ENCODE measurements around the gene TNFAIP8L1.

TNFAIP8L1 gene

GRCh38 chr19:4699826-4700692 lies 60.7 kb downstream of the TNFAIP8L1 start:
- H3K27ac ChIP-seq, result no peak overlapping the region
- in situ Hi-C loops (cut with HindIII; ENCODE audit: low pct_ligation_motif_present, low sequenced_read_pairs), result no loop called here
- TF ChIP-seq, protein P1, sequence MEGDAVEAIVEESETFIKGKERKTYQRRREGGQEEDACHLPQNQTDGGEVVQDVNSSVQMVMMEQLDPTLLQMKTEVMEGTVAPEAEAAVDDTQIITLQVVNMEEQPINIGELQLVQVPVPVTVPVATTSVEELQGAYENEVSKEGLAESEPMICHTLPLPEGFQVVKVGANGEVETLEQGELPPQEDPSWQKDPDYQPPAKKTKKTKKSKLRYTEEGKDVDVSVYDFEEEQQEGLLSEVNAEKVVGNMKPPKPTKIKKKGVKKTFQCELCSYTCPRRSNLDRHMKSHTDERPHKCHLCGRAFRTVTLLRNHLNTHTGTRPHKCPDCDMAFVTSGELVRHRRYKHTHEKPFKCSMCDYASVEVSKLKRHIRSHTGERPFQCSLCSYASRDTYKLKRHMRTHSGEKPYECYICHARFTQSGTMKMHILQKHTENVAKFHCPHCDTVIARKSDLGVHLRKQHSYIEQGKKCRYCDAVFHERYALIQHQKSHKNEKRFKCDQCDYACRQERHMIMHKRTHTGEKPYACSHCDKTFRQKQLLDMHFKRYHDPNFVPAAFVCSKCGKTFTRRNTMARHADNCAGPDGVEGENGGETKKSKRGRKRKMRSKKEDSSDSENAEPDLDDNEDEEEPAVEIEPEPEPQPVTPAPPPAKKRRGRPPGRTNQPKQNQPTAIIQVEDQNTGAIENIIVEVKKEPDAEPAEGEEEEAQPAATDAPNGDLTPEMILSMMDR (IDR thresholded peaks at IDR 0.05; ENCODE audit: low read depth, low read length, missing control alignments), result no peak

GRCh38 chr19:4700693-4700970 lies 61.3 kb downstream of the TNFAIP8L1 start:
- in situ Hi-C loops (cut with HindIII; ENCODE audit: low pct_ligation_motif_present, low sequenced_read_pairs), result no loop called here
- TF ChIP-seq, protein P1 (IDR thresholded peaks at IDR 0.05; ENCODE audit: low read depth, low read length, missing control alignments), result no peak
- Histone ChIP-seq H3K4me3 (ENCODE audit: low read depth, low read length) (no peak overlapping the region), H3K27ac (no peak overlapping the region), H3K27me3 (replicated peaks) (no peaks in the 10 kb centered on the region), H3K36me3 (replicated peaks) (peaks cover 82% of the 10 kb centered on the region)
- DNase-seq, result no peak

More at GRCh38 chr19:4699826-4700692, 60.7 kb downstream of the TNFAIP8L1 start:
- no peak for DNase-seq
- H3K4me3 ChIP-seq (ENCODE audit: low read depth, low read length), result no peak overlapping the region
- H3K27me3 ChIP-seq (replicated peaks), result no peaks in the 10 kb centered on the region
- H3K36me3 ChIP-seq (replicated peaks), result peaks cover 82% of the 10 kb centered on the region

- DNase-seq, result no peak
- Histone ChIP-seq H3K4me3 (ENCODE audit: low read depth, low read length) (no peak overlapping the region), H3K27ac (no peak overlapping the region), H3K27me3 (replicated peaks) (no peaks in the 10 kb centered on the region), H3K36me3 (replicated peaks) (peaks cover 83% of the 10 kb centered on the region)
- TF ChIP-seq, protein P1 (IDR thresholded peaks at IDR 0.05; ENCODE audit: low read depth, low read length, missing control alignments), result no peak
- in situ Hi-C loops (cut with HindIII; ENCODE audit: low pct_ligation_motif_present, low sequenced_read_pairs), result no loop called here
Observed at GRCh38 chr19:4701557-4701956, 62.2 kb downstream of the TNFAIP8L1 start.

- no peak for DNase-seq
- Histone ChIP-seq H3K27me3 (replicated peaks) (no peaks in the 10 kb centered on the region), H3K27ac (no peak overlapping the region), H3K36me3 (replicated peaks) (peaks cover 80% of the 10 kb centered on the region), H3K4me3 (ENCODE audit: low read depth, low read length) (no peak overlapping the region)
- in situ Hi-C loops (cut with HindIII; ENCODE audit: low pct_ligation_motif_present, low sequenced_read_pairs), result no loop called here
- TF ChIP-seq, protein P1 (IDR thresholded peaks at IDR 0.05; ENCODE audit: low read depth, low read length, missing control alignments), result no peak
Observed at GRCh38 chr19:4702764-4703163, 63.4 kb downstream of the TNFAIP8L1 start.

DNA sequence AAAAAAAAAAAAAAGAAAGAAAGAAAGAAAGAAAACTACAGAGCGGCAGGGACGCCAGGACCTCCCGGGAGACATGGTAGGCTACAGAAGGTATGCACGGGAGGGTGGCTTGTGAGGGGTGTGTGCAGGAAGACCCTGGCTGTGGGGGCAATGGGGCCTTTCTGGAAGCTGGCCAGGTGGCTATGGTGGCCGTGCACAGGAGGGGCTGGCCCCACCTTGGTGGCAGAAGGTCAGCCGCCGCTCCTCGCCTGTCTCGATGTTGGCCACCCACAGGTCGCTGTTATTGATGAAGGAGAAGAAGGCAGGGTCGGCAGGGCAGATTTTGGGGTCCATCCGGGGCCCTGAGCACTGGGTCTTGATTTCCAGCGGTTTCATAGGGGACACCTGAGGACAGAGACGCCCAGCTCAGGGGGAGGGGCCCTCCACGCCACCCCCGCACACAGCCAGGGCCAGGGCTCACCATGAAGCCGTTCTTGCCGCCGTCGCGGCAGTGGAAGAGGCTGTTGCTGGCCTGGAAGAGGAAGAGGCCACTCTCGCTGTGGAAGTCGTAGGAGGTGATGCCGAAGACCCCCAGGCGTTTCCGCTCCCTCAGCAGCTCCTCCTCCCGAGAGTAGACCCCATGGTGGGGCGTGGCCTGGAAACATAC lies 64.5 kb downstream of the TNFAIP8L1 start:
- no peak for DNase-seq
- TF ChIP-seq, protein P1 (IDR thresholded peaks at IDR 0.05; ENCODE audit: low read depth, low read length, missing control alignments), result no peak
- H3K4me3 ChIP-seq (ENCODE audit: low read depth, low read length), result no peak overlapping the region
- peaks cover 71% of the 10 kb centered on the region for H3K36me3 ChIP-seq (replicated peaks)
- H3K27me3 ChIP-seq (replicated peaks), result no peaks in the 10 kb centered on the region
- in situ Hi-C loops (cut with HindIII; ENCODE audit: low pct_ligation_motif_present, low sequenced_read_pairs), result no loop called here
- no peak overlapping the region for H3K27ac ChIP-seq

Measured in brain microvascular endothelial cell (primary cell).